ENCODE results near the gene NEDD4L.
"Not testable (repeated sequence)": the region's sequence is repeated elsewhere in the genome, so short reads cannot be mapped to it uniquely, and the experiment has no call there.

The NEDD4L gene

DNA sequence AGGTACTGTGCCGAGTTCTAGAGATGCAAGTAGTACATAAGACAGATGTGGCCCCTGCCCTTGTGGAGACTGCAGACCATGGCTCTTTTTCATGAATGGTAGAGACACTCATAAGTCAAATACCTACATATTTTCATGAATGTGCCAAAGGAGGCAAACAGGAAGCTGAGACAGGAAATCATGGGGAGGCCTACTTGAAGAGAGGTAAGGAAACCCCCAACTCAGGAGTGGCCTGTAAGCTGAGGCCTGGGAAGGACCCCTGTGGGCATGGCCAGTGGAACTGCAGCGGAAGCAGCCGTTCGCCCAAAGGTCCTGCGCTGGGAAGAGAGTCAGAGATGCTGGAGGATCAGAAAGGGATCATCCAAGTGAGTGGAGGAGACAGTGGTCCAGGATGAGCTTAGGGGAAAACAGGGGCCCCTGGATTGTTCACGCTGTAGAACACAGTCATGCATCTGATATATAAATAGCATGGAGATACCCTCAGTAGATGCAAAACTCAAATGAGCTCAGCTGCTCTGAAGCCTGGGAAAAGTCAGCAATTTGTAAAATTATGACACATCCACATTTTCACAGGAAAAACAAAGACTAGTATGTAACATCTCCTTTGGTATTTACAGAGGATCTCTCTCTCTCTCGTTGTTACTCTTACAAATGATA is 228.9 kb downstream of the NEDD4L start:
- DNase-seq, result no peak

DNA sequence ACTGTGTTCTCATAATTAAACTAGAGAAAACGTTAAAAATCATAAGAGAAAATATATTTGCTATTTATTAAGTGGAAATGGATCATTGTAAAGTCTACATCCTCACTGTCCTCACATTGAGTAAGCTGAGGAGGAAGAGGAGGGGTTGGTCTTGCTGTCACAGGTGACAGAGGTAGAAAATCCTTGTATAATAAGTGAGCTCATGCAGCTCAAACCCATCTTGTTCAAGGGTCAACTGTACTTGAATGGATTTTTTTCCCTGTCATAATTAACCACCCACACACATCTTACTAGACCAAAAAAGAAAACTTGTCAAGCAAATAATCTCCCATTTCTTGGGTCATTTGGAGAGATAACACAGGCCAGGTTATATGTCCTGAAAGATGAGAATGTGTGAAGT is 231.2 kb downstream of the NEDD4L start:
- DNase-seq, result no peak

DNA sequence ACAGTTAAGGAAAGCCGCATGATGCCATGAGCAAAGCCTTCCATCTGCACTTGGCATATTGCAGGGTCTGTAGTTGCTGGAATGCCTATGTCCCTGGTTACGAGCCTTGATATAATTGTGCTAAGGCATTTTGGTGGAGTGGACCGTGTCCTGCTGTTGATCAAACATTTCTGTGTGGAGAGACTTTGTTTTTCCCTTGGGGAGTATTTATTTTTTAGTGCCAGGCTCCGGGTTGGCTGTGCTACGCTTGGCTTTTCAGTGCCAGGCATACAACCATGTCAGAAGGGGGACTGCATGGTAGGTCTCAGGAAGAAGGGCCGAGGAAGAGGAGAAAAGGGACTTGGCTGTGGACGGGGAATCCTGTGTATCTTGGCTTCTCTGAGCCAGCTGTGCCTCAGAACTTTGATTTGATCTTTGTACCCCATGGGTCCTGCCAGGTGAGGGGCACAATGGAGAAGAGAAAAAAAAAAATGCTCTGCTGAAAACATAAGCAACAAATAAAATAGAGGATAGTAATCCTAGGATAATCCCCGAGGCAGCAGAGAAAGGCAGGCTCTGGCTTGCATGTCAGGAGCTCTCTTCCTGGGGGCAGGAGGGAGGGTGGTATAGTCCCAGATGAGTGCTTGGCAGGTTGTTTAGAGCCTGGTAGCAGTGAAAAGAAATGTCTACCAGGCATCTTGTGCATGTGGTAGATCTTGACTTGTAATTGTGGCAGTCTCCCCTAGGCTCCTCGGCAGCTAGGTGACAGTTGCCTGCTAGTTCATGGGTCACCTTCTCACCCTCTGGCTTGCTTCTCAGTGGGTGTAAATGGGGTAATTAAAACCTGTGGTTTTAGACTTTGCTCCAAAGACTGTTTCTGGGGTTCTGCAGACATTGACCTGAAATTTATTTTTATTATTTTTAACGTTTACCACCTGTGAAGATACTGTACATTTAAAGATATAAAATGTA is 233.0 kb downstream of the NEDD4L start:
- DNase-seq, result no peak

DNA sequence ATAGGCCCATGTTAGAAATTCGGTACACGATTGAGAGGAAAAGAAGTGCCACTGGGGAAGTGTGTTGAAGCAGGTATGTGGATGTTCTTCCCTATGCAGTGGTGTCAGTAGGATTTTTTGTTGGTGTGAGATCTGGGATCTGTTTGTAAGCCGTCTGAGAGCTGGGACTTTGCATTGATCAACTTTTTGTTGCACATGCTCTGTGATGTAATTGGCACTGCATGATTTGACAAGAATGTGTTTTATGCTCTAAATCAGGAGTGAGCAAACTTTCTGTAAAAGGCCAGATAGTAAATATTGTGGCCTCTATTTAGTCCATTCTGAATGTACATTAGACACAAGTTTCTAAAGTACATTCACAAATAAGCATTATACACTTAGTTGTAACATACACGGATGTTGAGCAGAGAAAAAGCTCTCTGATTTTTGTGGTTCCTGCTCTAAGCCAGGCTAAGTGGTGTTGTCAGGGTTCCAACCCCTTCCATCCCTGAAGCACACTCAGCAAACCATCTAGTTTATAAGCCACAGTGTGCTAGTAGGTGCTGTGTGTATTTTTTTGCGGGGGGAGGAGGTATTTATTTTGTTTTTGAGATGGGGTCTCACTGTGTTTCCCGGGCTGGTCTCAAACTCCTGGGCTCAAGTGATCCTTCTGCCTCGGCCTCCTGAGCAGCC is 235.6 kb downstream of the NEDD4L start:
- DNase-seq, result no peak

DNA sequence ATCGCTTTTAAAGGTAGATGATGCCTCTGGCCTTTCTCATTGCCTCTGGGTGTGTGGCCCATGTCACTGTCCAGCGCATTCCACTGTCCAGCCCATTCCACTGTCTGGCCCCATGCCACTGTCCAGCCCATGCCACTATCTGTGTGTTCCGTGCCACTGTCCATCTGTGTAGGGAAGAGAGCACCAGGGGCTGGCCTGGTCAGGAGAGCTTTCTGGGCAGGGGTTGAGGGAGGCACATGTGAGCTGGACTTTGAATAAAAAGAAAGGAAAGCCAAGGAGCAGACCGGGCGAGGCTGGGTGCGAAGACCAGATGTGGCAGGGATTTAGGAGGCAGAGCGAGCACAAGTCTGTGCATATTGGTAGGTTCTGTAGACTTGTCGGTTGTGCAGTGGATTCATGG is 236.2 kb downstream of the NEDD4L start:
- DNase-seq, result no peak

DNA sequence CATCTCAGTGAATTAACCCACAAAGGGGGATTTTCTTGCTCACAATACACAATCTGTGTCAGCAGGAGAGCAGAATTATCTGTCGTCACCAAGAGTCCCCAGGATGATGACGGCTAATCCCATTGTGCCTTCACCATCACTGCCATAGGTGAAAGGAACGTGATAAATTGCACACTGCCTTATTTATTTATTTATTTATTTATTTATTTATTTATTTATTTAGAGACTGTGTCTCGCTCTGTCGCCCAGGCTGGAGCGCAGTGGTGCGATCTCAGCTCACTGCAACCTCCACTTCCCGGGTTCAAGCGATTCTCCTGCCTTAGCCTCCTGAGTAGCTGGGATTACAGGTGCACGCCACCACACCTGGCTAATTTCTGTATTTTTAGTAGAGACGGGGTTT is 238.8 kb downstream of the NEDD4L start:
- not testable (repeated sequence) for DNase-seq

DNA sequence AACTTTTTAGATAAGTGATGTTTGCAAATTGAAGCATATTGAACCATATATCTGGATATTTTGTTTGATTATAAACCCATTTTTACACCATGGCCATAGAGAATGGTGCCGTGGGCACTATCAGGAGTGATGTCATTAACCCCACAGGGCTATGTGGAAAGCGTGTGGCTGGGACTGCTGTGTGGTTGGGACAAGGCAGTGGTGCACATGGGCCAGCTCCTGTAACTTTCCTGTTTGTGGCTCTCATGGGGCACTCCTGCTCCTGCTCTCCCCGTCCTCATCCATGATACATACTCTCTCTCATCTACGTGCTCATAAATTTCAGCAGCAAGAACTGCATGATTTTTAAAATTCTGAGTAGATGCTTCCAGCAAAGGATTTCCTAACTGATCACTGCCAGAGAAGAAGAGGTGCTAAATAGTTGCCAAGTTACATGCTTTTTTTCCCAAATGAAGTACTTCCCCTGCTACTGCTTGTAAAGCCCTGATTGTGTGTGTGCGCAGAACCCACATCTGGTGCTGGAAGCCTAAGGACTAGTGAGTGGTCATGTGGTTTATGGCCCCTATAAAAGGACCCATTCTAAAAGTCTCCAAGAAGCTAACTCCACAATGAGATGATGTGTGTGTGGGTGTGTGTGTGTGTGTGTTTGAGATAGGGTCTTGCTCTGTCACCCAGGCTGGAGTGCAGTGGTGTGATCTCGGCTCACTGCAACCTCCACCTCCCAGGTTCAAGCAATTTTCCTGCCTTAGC is 240.8 kb downstream of the NEDD4L start:
- DNase-seq, result no peak

DNA sequence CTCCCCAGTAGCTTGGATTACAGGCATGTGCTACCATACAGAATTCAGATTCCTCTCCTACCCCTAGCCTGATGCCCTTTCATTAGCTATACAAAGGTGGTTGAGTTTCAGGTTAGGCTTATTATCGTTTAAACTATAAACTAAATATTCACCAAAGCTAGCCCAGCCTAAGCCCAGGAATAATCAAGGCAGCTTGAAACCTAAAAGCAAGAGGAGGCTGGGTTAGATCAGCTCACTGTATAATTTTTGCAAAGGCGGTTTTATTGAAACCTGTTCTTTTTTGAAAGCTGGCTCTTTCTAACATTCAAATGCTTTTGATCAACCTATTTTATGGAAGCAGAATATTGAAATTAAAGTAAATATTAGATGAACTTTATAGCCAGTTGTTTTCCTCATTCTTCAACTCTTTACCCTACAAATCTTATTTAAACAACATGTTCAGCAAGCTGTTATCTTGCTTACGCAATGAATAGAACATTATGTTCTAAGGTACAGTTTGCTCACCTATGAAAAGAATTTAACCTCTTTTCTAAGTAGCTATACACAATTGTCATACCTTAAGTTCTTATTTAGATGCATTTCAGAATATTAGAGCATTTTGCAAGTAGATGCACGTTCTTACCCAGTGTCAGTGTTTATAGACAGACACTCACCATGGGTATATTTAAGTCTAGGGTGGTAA is 241.6 kb downstream of the NEDD4L start:
- no peak for DNase-seq

DNA sequence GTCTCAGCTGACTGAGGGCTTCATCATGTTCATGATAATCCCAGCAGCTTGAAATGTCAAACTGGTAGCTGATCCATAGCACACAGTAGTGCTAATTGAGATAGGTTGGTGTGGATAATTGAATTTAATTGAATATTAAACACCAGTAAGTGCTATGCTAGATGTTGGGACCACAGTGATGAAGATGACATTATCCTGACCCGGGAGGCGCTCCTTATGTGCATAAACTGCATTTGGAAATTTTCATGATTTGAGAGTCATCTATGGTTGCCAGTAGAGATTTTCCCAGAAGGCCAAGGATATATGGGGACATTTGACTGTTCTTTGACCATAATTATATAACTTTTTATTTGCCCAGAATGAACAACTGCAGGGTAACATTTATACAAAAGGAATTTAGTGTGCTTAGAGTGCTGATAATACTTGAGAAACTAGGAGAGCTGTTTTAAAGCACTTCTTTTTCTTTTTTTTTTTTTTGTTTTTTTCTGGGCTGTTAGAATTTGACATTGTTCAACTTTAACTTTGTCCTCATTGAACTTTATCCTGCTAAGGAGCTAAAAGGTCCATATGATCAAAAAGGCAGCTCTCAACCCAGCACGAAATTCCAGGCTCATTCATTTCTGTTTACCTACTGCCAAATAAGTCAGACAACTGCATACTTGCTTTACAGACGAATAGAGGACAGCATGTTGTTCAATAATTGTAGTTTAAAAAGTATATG is 242.8 kb downstream of the NEDD4L start:
- no peak for DNase-seq

DNA sequence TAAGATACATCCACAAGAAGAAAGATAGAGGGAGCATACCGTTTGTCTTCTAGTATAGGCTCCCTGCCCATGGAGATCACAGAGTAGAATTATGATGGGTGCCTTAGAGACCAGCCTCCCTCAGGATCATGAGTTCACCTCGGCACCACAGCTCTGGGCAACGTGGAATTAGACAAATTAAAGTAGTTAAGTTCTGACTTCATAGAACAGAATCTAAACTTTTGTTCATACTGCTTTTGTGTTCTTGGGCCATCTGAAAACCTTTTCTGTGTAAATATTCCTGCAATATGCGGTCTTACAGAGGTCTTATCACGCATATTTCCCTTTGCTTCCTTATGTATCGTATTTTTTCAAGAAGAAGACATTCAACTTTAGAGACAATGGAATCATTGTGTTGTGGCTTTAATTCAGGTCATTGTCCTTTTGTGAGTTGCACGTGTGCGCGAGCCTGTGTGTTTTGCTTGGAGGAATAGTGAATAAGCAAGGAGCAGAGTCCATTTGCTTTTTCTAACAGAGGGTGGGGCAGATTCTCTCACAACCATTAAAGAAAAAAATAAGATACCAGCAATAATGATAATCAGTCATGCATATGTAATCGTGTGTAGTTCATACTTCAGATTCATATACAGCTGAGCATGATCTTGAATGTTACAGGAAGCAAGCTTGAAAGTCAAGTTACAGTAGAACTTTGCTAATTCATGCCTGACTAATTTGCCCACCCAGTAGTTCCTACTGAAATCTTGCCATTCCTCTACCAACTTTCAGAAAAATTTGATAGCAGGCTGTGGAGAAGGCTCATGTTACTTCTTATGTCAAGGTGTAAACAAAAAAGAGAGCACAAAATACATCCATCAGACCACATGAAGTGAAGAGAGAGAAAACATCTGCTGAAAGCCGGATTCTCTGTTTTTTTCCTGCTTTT is 243.6 kb downstream of the NEDD4L start:
- no peak for DNase-seq

DNA sequence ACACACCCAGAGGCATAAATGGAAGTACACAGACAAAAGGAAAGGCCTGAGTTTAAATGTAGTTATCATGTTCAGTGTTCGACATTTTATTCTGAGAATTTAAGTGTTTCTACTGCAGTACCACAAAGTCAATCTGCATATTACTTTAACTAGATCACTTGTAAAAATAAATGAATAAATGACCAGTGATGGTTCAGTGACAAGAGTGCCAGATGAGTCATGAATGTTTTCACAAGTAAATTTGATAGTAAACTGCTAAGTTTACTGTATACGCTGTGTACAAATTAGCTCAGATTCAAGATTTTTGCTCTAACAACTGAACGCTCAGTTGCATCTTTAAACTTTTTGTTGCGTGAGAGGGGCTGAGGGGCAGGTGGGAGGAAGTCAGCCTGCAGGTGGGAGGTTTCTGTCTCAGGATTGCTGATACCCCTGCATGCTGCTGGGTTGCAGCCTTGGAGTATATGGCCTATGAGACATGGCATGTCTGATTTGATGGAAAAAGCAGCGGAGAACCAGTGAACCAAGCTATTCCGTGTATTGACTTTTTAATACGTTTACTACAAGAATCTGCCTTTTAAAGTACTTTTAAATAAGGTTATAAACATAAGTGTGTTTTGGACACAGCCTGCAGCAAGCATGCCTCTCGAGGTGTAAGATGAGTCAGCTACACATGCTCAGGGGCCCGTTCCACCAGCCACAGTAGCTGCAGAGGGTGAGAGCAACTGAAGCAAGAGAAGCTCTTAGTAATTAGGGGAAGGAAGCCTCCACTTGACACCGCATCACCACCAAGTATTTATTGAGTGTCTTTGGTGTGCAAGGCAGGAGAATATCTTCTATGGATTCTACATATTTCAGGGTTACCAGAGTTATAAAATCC is 245.1 kb downstream of the NEDD4L start:
- DNase-seq, result peak; percentile 31 to 53

DNA sequence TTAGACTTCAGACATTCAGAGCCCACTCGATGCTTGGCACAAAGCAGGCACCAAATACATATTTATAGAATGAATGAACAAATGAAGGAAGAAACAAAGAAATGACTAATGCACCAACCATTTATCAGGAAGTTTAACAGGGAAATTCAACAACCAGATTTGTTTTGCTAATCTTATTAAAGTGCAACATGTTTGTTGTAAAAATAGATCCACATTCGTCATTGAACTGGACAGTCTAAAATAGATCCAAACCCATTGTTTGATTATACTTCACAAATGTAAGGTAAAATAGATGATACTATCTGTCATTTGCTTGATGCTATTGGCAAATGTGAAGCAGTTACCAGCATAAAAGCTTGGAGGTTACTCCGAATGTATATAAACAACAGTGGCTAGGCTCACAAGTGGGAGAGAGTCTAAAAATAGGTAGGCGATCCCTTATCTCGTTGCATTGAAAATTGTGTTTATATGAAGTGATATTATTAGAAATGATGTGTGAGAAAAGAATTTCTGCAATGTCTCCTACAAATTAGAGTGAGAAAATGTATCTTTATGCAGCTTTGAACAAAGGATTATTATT is 246.2 kb downstream of the NEDD4L start:
- no peak for DNase-seq

DNA sequence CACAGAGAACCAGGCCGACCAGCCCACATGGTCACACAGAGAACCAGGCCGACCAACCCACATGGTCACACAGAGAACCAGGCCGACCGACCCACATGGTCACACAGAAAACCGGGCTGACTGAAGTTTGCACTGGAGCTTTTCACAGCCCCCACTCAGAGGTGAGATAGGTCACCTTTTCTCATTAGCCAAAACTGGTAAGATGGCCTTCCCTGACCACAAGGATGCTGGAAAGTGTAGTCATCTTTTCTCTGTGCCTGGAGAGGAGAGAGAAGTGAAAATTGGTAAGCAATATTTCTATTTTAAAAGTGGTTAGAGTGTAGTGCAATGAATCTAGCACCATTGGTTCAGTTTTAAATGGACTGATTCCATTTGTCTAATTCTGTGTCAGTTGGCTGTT is 247.1 kb downstream of the NEDD4L start:
- DNase-seq, result no peak

DNA sequence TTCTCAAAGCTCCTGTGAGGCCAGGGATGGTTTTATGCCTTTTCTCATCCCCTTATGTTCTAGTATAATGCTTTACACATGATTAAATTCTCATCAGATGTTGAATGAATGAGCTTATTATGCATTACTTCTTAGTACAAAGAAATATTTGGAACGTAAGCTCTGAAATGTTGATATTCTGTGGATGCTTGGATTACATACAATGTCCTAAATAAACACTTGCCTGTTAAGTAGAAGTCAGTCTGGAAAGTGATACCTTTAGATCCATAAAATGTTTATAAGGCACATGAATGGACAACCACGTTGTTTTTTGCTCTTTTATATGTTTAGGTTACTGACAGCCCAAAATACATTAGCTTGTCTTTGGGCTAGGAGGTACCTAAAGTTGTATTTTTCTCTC is 248.6 kb downstream of the NEDD4L start:
- DNase-seq, result no peak

DNA sequence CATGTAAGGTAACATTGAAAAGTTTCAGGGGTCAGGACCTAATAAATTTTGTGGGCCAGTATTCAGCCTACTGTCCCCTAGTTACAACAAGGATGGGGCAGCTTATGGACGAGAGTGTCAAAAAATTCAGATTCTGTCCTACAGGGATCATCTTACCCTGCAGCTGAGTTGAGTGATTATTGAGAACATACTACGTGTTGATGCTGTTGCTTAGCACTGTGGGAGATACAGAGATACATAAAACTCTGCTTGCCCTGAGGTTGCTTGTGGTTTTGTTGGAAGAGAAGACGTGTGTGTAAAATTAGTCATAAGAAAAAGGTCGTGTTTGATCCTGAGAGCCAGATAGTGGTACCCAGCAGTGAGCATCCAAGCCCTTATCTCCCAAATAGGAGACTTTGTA is 253.2 kb downstream of the NEDD4L start:
- DNase-seq, result no peak

DNA sequence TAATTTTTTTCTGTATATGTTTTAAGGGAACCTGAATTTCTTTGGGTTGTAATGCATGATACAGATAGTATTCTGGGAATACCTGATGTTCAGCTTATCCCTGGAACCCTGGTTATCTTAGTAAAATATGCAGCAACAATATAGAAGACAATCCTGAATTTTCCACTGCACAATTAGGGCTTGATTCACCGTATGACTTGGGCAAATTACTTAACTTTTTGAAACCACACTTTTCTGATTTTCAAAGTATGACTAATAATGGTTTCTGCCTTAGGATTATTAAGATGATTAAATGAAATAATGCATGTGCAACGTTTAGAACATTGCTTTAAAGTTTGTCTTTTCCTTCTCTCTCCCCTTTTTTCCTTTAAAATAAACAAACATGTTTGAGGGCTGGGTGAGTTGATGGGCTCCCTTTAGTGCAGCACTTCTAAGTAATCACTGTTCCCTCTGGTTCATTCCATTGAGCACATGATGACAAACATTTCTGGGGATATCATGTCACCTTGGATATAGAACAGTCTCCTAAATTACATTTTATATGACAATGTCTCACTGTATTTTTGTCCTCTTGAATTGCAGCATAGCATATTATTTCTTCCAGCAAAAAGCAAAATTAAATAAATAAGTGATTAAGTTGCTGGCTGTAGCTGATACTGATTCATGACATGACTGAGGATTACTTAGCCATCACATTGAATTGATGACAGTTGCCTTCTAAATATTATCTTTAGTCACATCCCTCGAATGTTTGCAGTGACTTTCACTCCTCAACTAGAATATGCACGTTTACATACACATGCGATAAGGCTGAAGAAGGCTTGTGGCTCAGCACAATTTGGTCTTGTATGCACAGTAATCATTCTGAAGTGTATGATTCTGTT is 254.5 kb downstream of the NEDD4L start:
- no peak for DNase-seq

DNA sequence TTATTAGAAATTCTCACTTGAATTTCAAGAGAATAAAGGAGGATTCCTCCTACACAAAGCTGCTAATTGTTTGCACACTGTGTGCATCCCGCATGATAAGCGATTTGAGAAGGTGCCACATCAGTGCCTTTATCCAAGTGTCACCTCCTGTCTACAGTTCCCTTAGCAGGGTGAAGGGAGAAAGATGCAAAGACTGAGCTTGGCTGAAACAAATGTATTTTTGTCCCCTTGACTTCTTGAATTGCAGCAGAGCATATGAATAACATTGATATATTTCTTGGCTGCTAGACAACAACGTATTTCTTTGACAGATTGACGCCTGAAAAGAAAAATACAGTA is 255.1 kb downstream of the NEDD4L start:
- DNase-seq, result no peak

DNA sequence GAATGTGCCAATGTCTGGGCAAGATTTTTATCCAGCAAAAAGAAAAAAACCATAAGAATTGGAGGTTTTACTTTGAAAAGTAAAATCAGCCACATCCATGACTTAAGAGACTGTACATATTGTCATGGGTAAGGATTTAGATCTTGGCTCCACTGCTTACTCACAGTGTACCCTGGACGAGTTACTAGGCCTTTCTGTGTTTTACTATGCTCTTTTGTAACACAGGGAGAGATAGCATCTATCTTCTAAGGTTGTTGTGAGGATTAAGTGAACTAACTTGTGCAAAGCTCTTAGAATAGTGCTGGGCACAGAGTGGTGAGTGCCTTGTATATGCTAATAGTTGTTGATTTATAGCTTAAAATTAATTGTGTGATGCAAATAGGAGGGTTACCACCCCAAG is 255.9 kb downstream of the NEDD4L start:
- no peak for DNase-seq
